ENCODE data around the gene IL12RB2.

IL12RB2 gene

GRCh38 chr1:67270541-67270940 is 37.1 kb upstream of the IL12RB2 start:
- TF ChIP-seq, protein P1, sequence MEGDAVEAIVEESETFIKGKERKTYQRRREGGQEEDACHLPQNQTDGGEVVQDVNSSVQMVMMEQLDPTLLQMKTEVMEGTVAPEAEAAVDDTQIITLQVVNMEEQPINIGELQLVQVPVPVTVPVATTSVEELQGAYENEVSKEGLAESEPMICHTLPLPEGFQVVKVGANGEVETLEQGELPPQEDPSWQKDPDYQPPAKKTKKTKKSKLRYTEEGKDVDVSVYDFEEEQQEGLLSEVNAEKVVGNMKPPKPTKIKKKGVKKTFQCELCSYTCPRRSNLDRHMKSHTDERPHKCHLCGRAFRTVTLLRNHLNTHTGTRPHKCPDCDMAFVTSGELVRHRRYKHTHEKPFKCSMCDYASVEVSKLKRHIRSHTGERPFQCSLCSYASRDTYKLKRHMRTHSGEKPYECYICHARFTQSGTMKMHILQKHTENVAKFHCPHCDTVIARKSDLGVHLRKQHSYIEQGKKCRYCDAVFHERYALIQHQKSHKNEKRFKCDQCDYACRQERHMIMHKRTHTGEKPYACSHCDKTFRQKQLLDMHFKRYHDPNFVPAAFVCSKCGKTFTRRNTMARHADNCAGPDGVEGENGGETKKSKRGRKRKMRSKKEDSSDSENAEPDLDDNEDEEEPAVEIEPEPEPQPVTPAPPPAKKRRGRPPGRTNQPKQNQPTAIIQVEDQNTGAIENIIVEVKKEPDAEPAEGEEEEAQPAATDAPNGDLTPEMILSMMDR (conservative IDR thresholded peaks at IDR 0.05): no peak
- H3K27ac ChIP-seq: no peak overlapping the region

GRCh38 chr1:67273591-67273990 is 34.1 kb upstream of the IL12RB2 start:
- H3K27ac ChIP-seq: no peak overlapping the region
- TF ChIP-seq, protein P1 (conservative IDR thresholded peaks at IDR 0.05): no peak

- TF ChIP-seq, protein P1 (conservative IDR thresholded peaks at IDR 0.05): no peak
- no peak overlapping the region for H3K27ac ChIP-seq
Observed at GRCh38 chr1:67274623-67275325, 32.9 kb upstream of the IL12RB2 start.

DNA sequence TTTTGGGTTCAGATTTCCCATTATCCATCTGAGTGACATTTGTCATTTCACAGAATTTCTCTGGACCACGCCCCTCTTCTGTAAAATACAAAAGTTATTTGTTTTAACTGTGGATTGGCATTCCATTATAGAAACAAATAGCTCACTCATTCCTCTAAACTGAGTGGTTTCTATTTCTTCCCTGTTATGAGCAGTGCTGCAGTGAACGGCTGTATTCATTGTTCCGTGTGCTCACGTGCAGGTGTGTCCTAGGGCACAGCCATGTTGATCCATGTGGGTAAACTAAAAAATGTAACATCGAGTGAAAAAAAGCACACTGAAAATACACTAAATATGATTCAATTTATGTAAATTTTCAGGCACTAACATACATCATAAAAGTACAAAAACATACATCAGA is 27.0 kb upstream of the IL12RB2 start:
- TF ChIP-seq, protein P1 (conservative IDR thresholded peaks at IDR 0.05): no peak
- H3K27ac ChIP-seq: no peak overlapping the region

DNA sequence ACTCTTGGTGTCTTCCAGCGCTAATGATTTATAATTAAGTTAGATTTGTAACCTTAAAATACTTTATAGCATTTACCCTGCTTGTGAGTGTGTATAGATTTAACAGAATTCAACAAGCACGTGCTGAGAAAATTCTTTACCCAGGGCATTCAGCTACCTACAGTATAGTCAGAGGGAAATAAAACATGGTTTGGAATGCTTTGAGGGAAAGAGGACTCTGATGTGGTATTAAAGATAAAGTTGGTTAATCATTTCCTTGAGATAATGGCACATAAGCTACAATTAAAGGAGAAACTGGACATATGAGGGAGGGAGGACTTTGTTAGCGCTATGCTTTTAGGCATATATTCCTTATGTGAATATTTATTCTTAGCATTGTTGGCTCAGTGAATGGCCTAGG is 26.4 kb upstream of the IL12RB2 start:
- no peak overlapping the region for H3K27ac ChIP-seq
- TF ChIP-seq, protein P1 (conservative IDR thresholded peaks at IDR 0.05): no peak

DNA sequence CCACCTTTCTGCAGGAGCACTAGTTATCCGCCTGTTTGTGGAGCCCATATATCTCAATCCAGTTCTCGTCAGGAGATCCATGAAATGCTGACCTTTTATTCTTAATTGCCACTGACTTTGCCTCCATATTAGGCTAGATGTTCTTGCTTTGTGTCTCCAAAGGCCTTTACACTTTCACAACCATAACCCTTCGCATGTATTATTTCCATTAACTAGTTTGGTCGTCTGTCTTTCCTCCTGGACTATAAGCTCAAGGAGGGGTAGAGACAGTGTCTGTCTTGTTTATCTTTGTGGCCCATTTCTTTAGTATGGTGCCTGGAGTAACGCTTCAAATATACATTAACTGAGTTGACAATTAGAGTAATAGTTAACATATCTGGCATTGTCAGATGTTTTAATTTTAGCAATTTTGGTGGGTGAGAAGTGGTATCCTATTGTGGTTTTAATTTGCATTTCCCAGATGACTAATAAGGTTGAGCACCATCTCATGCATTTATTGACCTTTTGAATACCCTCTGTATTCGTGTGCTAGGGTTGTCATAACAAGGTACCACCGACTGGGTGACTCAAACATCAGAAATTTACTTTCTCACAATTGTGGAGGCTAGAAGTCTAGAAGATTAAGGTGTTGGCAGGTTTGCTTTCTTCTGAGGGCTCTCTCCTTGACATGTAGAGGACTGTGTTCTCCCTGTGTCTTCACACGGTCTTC is 21.7 kb upstream of the IL12RB2 start:
- H3K27ac ChIP-seq: no peak overlapping the region
- TF ChIP-seq, protein P1 (conservative IDR thresholded peaks at IDR 0.05): no peak

GRCh38 chr1:67290236-67290635 is 17.4 kb upstream of the IL12RB2 start:
- TF ChIP-seq, protein P1 (conservative IDR thresholded peaks at IDR 0.05): no peak
- H3K27ac ChIP-seq: no peak overlapping the region
